ENCODE measurements around the gene PCSK6.

The PCSK6 gene

DNA sequence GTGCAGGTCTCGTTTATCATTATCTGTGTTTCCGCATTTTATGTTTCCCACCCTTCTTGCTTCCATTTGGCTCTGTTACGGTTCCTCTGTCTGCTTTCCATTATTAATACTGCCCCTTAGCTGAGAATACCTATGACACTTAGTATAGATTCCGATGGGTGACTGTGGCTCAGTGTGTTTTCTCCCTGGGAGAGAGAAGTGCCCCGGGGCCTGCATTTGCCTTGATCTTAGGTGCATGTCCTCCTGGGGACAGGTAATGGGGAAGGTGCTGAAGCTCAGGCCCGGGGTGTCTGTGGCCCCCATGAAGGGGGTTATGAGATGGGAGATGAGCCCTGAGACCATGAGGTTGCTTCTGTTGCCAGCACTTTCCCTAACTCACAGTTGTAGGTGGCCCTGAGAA is 43.4 kb upstream of the PCSK6 start:
- DNase-seq: no peak
- no peak overlapping the region for H3K4me3 ChIP-seq (ENCODE audit: low read depth in 1 of 2, low read length in 2 of 2)
- no peak overlapping the region for H3K9ac ChIP-seq (ENCODE audit: low read depth, low read length)
- H3K4me2 ChIP-seq (ENCODE audit: insufficient read depth, low read length): no peak overlapping the region
- H3K36me3 ChIP-seq (ENCODE audit: insufficient read depth, low read length): no peaks in the 10 kb centered on the region
- H3K27me3 ChIP-seq (ENCODE audit: insufficient read depth, low read length, poor library complexity): no peaks in the 10 kb centered on the region
- H3K4me1 ChIP-seq (ENCODE audit: insufficient read depth, low read length): no peaks in the 10 kb centered on the region
- H2AFZ ChIP-seq (ENCODE audit: low read depth, low read length): no peak overlapping the region
- H3K27ac ChIP-seq (ENCODE audit: low read length): no peak overlapping the region
- no peak for TF ChIP-seq EZH2 (IDR thresholded peaks at IDR 0.05; ENCODE audit: borderline replicate concordance, low read depth, low read length, severe bottlenecking)
- TF ChIP-seq, protein P1, sequence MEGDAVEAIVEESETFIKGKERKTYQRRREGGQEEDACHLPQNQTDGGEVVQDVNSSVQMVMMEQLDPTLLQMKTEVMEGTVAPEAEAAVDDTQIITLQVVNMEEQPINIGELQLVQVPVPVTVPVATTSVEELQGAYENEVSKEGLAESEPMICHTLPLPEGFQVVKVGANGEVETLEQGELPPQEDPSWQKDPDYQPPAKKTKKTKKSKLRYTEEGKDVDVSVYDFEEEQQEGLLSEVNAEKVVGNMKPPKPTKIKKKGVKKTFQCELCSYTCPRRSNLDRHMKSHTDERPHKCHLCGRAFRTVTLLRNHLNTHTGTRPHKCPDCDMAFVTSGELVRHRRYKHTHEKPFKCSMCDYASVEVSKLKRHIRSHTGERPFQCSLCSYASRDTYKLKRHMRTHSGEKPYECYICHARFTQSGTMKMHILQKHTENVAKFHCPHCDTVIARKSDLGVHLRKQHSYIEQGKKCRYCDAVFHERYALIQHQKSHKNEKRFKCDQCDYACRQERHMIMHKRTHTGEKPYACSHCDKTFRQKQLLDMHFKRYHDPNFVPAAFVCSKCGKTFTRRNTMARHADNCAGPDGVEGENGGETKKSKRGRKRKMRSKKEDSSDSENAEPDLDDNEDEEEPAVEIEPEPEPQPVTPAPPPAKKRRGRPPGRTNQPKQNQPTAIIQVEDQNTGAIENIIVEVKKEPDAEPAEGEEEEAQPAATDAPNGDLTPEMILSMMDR (IDR thresholded peaks at IDR 0.05; ENCODE audit: borderline replicate concordance, extremely low read depth, low read length, poor library complexity, severe bottlenecking): no peak
- H3K9me3 ChIP-seq (ENCODE audit: insufficient read depth, low read length, severe bottlenecking): no peaks in the 10 kb centered on the region
- H4K20me1 ChIP-seq (ENCODE audit: insufficient read depth, low read length): no peaks in the 10 kb centered on the region
- no peak for ATAC-seq (ENCODE audit: insufficient read depth, low read depth)
- H3K79me2 ChIP-seq (ENCODE audit: insufficient read depth, low read length): no peaks in the 10 kb centered on the region

DNA sequence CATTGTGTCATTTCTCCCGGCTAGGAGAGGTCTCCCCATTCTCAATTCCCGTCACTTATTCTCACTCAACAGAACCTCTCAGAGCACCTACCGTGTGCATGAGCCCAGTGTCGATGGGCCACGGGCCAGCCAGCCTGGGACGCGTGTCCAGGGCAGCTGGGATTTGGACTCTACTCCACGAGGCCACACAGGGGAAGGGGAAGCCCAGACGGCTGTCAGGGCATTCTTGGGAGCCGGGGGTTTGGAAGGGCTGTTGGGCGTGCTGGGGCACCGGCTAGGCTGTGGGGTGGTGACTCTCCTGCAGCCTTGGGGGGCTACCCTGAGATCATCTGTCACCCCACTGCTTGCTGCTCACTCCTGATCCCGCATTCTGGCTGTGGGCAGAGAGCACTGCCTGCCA is 41.7 kb upstream of the PCSK6 start:
- H3K36me3 ChIP-seq (ENCODE audit: insufficient read depth, low read length): no peaks in the 10 kb centered on the region
- no peaks in the 10 kb centered on the region for H3K79me2 ChIP-seq (ENCODE audit: insufficient read depth, low read length)
- TF ChIP-seq EZH2 (IDR thresholded peaks at IDR 0.05; ENCODE audit: borderline replicate concordance, low read depth, low read length, severe bottlenecking): no peak
- TF ChIP-seq, protein P1 (IDR thresholded peaks at IDR 0.05; ENCODE audit: borderline replicate concordance, extremely low read depth, low read length, poor library complexity, severe bottlenecking): no peak
- ATAC-seq (ENCODE audit: insufficient read depth, low read depth) (no peak), DNase-seq (no peak)
- no peak overlapping the region for H3K9ac ChIP-seq (ENCODE audit: low read depth, low read length)
- H4K20me1 ChIP-seq (ENCODE audit: insufficient read depth, low read length): no peaks in the 10 kb centered on the region
- H3K27ac ChIP-seq (ENCODE audit: low read length): no peak overlapping the region
- no peaks in the 10 kb centered on the region for H3K9me3 ChIP-seq (ENCODE audit: insufficient read depth, low read length, severe bottlenecking)
- no peak overlapping the region for H3K4me2 ChIP-seq (ENCODE audit: insufficient read depth, low read length)
- no peak overlapping the region for H3K4me3 ChIP-seq (ENCODE audit: low read depth in 1 of 2, low read length in 2 of 2)
- no peak overlapping the region for H2AFZ ChIP-seq (ENCODE audit: low read depth, low read length)
- H3K4me1 ChIP-seq (ENCODE audit: insufficient read depth, low read length): no peaks in the 10 kb centered on the region
- H3K27me3 ChIP-seq (ENCODE audit: insufficient read depth, low read length, poor library complexity): no peaks in the 10 kb centered on the region

DNA sequence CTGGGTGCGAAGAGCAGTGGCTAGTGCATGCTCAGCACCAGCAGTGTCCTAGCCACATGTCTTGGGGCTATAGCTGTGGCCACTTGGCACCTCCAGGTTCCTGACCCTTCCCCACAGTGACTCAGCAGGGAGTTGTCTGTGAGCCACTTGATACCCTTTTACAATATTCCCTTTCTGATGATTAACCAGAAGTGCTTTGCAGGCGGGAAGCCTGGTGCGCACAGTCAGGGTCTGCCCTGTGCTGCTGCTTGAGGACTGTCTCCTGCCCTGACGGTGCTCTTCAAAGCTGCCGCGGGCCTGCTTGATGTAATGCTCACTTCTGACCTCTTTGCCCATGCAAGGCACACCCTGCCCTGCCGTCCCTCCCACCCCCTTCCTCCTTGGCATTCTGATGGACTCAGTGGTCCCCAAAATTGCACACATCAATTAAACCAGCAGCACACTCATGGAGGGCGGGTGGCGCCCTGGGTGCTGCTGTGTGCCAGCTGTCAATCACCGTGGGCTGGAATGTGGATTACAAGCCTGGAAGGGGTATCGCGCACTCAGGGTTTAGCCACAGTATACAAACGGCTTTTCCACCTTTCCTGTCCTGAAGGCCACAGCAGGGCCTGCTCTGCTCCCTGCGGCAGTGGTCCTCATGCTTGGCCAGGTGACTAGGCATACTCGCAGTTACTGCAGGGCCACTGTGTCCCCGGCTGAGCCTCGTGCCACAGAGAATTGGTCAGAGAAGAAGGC is 40.9 kb upstream of the PCSK6 start:
- TF ChIP-seq, protein P1 (IDR thresholded peaks at IDR 0.05; ENCODE audit: borderline replicate concordance, extremely low read depth, low read length, poor library complexity, severe bottlenecking): no peak
- TF ChIP-seq EZH2 (IDR thresholded peaks at IDR 0.05; ENCODE audit: borderline replicate concordance, low read depth, low read length, severe bottlenecking): no peak

More for the DNA sequence above, 40.9 kb upstream of the PCSK6 start:
- Histone ChIP-seq H3K9ac (ENCODE audit: low read depth, low read length) (no peak overlapping the region), H3K4me3 (ENCODE audit: low read depth in 1 of 2, low read length in 2 of 2) (no peak overlapping the region), H3K4me2 (ENCODE audit: insufficient read depth, low read length) (no peak overlapping the region), H4K20me1 (ENCODE audit: insufficient read depth, low read length) (no peaks in the 10 kb centered on the region), H2AFZ (ENCODE audit: low read depth, low read length) (no peak overlapping the region), H3K4me1 (ENCODE audit: insufficient read depth, low read length) (no peaks in the 10 kb centered on the region), H3K9me3 (ENCODE audit: insufficient read depth, low read length, severe bottlenecking) (no peaks in the 10 kb centered on the region), H3K27me3 (ENCODE audit: insufficient read depth, low read length, poor library complexity) (no peaks in the 10 kb centered on the region), H3K27ac (ENCODE audit: low read length) (no peak overlapping the region), H3K36me3 (ENCODE audit: insufficient read depth, low read length) (no peaks in the 10 kb centered on the region), H3K79me2 (ENCODE audit: insufficient read depth, low read length) (no peaks in the 10 kb centered on the region)
- no peak for ATAC-seq (ENCODE audit: insufficient read depth, low read depth)
- no peak for DNase-seq
